AG09319 (cell line): ENCODE results near the gene HOXA1.

Source experiments
- DNase-seq: peaks from one replicate; pipeline ENCODE4 v3.0.0-alpha.2; 2010; ENCODE audit warnings: low read depth; ENCODE audit errors: extremely low read depth
- TF ChIP-seq, protein P1 (sequence below): IDR thresholded peaks from 2 replicates; pipeline ENCODE4 v1.5.1; 2011; ENCODE audit warnings: low read depth, mild to moderate bottlenecking, inconsistent platforms, low read length, moderate library complexity

HOXA1 gene

DNA sequence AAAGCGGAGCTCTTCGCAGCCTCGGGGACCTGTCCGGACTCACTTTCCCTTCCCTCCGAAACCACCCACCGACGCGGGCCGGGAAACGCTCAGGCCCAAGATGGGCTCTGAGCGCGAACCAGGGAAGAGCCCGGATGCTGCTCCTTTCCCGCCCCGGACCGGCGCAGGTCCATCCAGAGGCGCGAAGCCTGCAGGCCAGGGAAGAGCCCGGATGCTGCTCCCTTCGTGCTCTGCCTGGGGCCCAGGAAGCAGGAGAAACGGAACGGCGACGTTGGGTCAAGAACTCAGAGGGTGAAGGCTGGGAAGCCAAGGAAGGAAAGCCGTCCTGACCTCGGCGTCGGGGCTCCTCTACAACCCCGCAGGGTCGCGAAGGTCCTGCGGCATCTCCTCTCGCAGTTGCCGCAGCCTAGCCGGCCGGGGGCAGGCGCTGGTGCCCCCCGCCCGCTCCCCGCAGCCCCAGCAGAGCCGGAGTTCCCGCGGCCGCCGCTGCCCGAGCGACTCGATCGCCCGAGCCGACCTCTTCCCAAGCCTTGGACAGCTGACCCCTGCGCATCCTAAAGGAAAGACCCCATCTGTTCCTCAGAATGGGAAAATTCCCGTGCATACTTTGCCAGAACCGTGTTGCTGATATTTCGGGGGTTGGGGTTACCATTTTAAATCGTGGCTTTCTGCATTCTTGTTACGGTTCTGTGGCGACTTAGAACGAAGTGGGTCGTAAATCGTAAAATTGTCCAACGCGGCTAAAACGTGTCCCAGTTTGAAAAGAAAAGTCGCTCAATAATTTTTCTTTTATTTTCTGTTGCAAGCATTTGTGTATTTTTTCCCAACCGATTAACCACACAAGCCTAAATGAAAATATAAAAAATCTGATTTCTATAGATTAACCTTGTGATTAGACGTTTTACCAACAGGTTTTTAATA is 7.5 kb downstream of the HOXA1 start:
- TF ChIP-seq, protein P1, sequence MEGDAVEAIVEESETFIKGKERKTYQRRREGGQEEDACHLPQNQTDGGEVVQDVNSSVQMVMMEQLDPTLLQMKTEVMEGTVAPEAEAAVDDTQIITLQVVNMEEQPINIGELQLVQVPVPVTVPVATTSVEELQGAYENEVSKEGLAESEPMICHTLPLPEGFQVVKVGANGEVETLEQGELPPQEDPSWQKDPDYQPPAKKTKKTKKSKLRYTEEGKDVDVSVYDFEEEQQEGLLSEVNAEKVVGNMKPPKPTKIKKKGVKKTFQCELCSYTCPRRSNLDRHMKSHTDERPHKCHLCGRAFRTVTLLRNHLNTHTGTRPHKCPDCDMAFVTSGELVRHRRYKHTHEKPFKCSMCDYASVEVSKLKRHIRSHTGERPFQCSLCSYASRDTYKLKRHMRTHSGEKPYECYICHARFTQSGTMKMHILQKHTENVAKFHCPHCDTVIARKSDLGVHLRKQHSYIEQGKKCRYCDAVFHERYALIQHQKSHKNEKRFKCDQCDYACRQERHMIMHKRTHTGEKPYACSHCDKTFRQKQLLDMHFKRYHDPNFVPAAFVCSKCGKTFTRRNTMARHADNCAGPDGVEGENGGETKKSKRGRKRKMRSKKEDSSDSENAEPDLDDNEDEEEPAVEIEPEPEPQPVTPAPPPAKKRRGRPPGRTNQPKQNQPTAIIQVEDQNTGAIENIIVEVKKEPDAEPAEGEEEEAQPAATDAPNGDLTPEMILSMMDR: no peak
- DNase-seq: no peak

GRCh38 chr7:27083646-27084045 is 12.2 kb downstream of the HOXA1 start:
- TF ChIP-seq, protein P1: no peak
- no peak for DNase-seq

- TF ChIP-seq, protein P1: no peak
- no peak for DNase-seq
Measured at GRCh38 chr7:27082171-27082570, 13.6 kb downstream of the HOXA1 start.

- no peak for DNase-seq
- TF ChIP-seq, protein P1: no peak
Measured at GRCh38 chr7:27080844-27081436, 14.9 kb downstream of the HOXA1 start.

- DNase-seq: no peak
- TF ChIP-seq, protein P1: no peak
Measured at GRCh38 chr7:27079234-27079975, 16.4 kb downstream of the HOXA1 start.

GRCh38 chr7:27078616-27079233 is 17.1 kb downstream of the HOXA1 start:
- no peak for DNase-seq
- TF ChIP-seq, protein P1: no peak
